Measurements from ENCODE around the gene SLC9A9. TPM values are rescaled to one million over a fixed set of nuclear protein-coding genes. Genes with fewer than 3 reads are reported as not detected.
A peak's percentile ranks its signal among the peaks of the same experiment; 100 is the strongest.
"Not testable (repeated sequence)": the region's sequence is repeated elsewhere in the genome, so short reads cannot be mapped to it uniquely, and the experiment has no call there.

The SLC9A9 gene
- 15.1 TPM for total RNA-seq

DNA sequence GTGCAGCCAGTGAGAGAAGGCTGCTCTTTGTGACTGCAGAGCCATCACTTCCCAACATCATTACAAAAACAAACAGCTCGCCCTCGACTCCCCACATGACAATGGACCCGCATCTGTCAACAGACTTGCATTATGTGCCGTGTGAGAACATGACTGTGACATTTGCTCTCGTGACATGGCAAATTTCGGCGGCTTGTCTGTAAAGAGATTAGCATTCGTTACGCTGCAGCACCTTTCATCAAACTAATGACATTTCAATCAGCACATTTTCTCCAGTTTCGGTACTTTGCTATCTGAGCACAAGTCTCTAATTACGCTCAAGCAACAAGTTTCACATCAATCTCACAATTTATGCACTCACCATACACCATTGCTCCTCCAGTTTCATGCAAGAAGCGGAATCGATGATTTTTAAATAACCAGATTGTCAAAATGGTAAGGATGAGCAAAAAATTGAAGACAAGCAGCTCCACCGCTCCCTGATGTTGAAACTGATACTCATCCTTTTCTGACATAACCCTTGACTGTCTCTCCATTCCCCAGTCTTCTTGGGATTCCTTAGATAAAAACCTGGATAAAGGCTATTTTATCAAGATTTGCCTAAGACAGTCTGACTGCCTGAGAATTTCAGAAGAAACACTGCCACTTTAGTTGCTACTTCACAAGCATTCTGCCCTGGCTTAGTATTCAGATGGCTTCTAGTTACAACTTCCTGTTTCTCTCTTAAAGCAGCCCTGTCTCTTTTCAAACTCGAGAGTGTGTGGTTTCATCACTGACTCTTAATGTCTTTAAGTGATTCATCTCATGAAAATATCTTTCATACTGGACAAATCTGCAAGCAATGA is at the start of gene SLC9A9:
SLC9A9 (minus strand) TSS at position 682 of the 845 bp plus-strand sequence; CDS start at position 536, 146 bp downstream.
- peaks cover 31% of the 10 kb centered on the region for H3K4me1 ChIP-seq (ENCODE audit: insufficient read depth, low read length)
- peak within 1 kb of the TSS; percentile 57 for H3K4me3 ChIP-seq (ENCODE audit: low read length)

GRCh38 chr3:143897576-143898295 is 49.5 kb upstream of the SLC9A9 start:
- no peaks in the 10 kb centered on the region for H3K4me1 ChIP-seq (ENCODE audit: insufficient read depth, low read length)
- no peaks in the 10 kb centered on the region for H3K27me3 ChIP-seq (ENCODE audit: insufficient read depth, low read length)
- no peak overlapping the region for H3K4me3 ChIP-seq (ENCODE audit: low read length)
- H3K9me3 ChIP-seq (ENCODE audit: low read depth, low read length) = no peaks in the 10 kb centered on the region

More for the DNA sequence above, at the start of gene SLC9A9:
- no peaks in the 10 kb centered on the region for H3K9me3 ChIP-seq (ENCODE audit: low read depth, low read length)
- H3K27me3 ChIP-seq (ENCODE audit: insufficient read depth, low read length) = no peaks in the 10 kb centered on the region

DNA sequence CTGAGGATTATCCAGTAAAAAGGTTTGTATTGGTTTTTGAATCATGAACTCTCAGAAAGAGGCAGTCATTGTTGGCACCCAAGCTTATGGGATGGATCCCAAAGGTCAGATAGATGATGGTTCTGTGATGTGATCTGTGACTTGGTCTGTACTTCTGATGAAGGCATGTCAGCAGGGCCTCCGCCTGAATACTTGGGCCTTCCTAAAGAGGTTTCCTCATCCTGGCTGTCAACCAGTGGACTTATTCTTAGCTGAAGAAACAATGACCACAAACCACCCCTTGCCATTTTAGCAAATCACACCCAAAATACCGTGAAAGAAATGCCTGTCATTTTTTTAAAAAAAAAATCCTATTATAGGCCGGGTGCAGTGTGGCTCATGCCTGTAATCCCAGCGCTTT is 48.2 kb upstream of the SLC9A9 start:
- Histone ChIP-seq H3K4me1 (ENCODE audit: insufficient read depth, low read length) (no peaks in the 10 kb centered on the region), H3K9me3 (ENCODE audit: low read depth, low read length) (no peaks in the 10 kb centered on the region), H3K4me3 (ENCODE audit: low read length) (no peak overlapping the region), H3K27me3 (ENCODE audit: insufficient read depth, low read length) (no peaks in the 10 kb centered on the region)

GRCh38 chr3:143895805-143896204 is 47.5 kb upstream of the SLC9A9 start:
- no peaks in the 10 kb centered on the region for H3K4me1 ChIP-seq (ENCODE audit: insufficient read depth, low read length)
- H3K27me3 ChIP-seq (ENCODE audit: insufficient read depth, low read length) = no peaks in the 10 kb centered on the region
- no peaks in the 10 kb centered on the region for H3K9me3 ChIP-seq (ENCODE audit: low read depth, low read length)
- no peak overlapping the region for H3K4me3 ChIP-seq (ENCODE audit: low read length)

GRCh38 chr3:143888846-143889245 is 40.6 kb upstream of the SLC9A9 start:
- H3K9me3 ChIP-seq (ENCODE audit: low read depth, low read length) = no peaks in the 10 kb centered on the region

GRCh38 chr3:143888166-143888565 is 39.9 kb upstream of the SLC9A9 start:
- H3K9me3 ChIP-seq (ENCODE audit: low read depth, low read length) = no peaks in the 10 kb centered on the region
- H3K27me3 ChIP-seq (ENCODE audit: insufficient read depth, low read length) = no peaks in the 10 kb centered on the region
- no peak overlapping the region for H3K4me3 ChIP-seq (ENCODE audit: low read length)
- no peaks in the 10 kb centered on the region for H3K4me1 ChIP-seq (ENCODE audit: insufficient read depth, low read length)

More at GRCh38 chr3:143888846-143889245, 40.6 kb upstream of the SLC9A9 start:
- Histone ChIP-seq H3K27me3 (ENCODE audit: insufficient read depth, low read length) (no peaks in the 10 kb centered on the region), H3K4me1 (ENCODE audit: insufficient read depth, low read length) (no peaks in the 10 kb centered on the region), H3K4me3 (ENCODE audit: low read length) (no peak overlapping the region)

DNA sequence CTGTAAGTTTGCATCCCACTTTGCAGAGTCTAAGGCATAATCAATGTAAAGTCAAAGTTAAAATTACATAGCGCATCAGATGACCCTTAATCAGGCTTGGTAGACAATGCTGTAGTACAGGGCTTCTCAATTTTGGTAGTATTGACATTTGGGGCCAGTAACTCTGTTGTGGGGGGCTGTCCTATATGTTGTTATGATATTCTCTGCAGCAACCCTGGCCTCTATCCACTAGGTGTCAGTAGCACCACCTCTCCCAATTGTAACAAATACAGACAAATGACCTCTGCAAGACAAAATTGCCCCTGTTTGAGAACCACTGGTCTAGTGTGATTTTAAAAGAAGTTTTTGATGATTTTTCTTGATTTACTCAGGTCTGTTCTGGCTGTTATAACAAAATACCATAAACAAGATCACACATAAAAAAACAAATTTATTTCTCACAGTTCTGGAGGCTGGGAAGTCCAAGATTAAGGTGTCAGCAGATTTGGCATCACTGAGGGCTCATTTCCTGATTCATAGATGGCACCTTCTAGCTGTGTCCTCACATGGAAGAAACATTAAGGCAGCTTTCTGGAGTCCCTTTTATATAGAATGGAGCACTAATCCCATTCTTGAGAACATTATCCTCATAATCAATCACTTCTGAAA is 37.6 kb upstream of the SLC9A9 start:
- Histone ChIP-seq H3K9me3 (ENCODE audit: low read depth, low read length) (no peaks in the 10 kb centered on the region), H3K27me3 (ENCODE audit: insufficient read depth, low read length) (no peaks in the 10 kb centered on the region), H3K4me3 (ENCODE audit: low read length) (no peak overlapping the region), H3K4me1 (ENCODE audit: insufficient read depth, low read length) (peaks cover 5% of the 10 kb centered on the region)

DNA sequence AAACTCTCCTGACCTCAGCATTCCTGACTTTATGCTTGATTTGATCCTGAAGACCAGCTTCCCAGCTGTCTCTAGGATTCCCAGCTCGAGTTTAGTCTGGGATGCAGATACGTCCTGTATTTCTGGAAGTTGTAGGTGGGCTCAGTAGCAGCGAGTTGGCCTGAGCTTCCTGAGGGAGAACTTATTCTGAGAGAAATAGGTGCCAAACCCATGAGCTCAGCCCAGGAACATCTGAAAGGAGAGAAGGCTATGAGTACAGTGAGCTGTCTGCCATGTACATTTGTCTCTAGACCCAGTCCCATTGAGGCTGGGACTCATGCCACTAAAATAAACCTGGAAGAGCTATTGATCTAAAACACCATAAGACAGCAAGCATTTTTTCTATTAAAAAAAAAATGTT is 36.6 kb upstream of the SLC9A9 start:
- Histone ChIP-seq H3K27me3 (ENCODE audit: insufficient read depth, low read length) (no peaks in the 10 kb centered on the region), H3K9me3 (ENCODE audit: low read depth, low read length) (no peaks in the 10 kb centered on the region), H3K4me3 (ENCODE audit: low read length) (no peak overlapping the region), H3K4me1 (ENCODE audit: insufficient read depth, low read length) (peaks cover 7% of the 10 kb centered on the region)

- H3K4me3 ChIP-seq (ENCODE audit: low read length) = no peak overlapping the region
- H3K9me3 ChIP-seq (ENCODE audit: low read depth, low read length) = no peaks in the 10 kb centered on the region
- H3K4me1 ChIP-seq (ENCODE audit: insufficient read depth, low read length) = peaks cover 7% of the 10 kb centered on the region
- H3K27me3 ChIP-seq (ENCODE audit: insufficient read depth, low read length) = no peaks in the 10 kb centered on the region
These were observed 34.9 kb upstream of the SLC9A9 start for GRCh38 chr3:143883151-143883550.

DNA sequence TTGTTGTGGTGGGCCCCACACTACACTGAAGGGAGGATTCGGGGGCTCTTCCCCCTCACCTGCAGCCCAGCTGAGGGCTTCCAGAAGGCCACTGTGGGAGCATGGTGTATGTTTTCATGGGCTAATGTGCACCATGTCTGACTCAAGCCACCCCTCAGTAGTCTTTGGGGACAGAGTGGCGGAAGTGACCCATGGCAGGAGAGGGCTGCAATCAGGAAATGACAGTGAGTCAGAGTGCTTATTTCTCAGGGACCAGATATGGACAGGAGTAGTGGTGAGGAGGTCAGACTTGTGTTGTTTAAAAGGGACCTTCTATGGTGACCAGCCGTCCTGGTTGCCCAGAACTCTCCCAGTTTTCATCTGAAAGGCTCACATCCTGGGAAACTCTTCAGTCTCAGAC is 32.8 kb upstream of the SLC9A9 start:
- Histone ChIP-seq H3K9me3 (ENCODE audit: low read depth, low read length) (no peaks in the 10 kb centered on the region), H3K4me1 (ENCODE audit: insufficient read depth, low read length) (peaks cover 7% of the 10 kb centered on the region)

GRCh38 chr3:143875546-143875945 is 27.3 kb upstream of the SLC9A9 start:
- Histone ChIP-seq H3K4me3 (ENCODE audit: low read length) (no peak overlapping the region), H3K27me3 (ENCODE audit: insufficient read depth, low read length) (no peaks in the 10 kb centered on the region), H3K9me3 (ENCODE audit: low read depth, low read length) (no peaks in the 10 kb centered on the region), H3K4me1 (ENCODE audit: insufficient read depth, low read length) (no peaks in the 10 kb centered on the region)

More for the DNA sequence above, 32.8 kb upstream of the SLC9A9 start:
- Histone ChIP-seq H3K4me3 (ENCODE audit: low read length) (no peak overlapping the region), H3K27me3 (ENCODE audit: insufficient read depth, low read length) (no peaks in the 10 kb centered on the region)

DNA sequence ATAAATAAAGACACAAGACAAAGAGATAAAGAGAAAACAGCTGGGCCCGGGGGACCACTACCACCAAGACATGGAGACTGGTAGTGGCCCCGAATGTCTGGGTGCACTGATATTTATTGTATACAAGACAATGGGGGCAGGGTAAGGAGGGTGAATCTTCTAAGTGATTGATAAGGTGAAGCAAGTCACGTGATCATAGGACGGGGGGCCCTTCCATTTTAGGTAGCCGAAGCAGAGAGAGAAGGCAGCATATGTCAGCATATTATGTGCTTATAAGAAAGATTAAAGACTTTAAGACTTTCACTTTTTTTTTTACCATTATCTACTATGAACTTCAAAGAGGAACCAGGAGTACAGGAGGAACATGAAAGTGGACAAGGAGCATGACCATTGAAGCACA is 25.3 kb upstream of the SLC9A9 start:
- H3K4me1 ChIP-seq (ENCODE audit: insufficient read depth, low read length); H3K27me3 ChIP-seq (ENCODE audit: insufficient read depth, low read length); H3K9me3 ChIP-seq (ENCODE audit: low read depth, low read length); H3K4me3 ChIP-seq (ENCODE audit: low read length): not testable (repeated sequence)

GRCh38 chr3:143865302-143865701 is 17.0 kb upstream of the SLC9A9 start:
- H3K9me3 ChIP-seq (ENCODE audit: low read depth, low read length) = no peaks in the 10 kb centered on the region
- no peaks in the 10 kb centered on the region for H3K4me1 ChIP-seq (ENCODE audit: insufficient read depth, low read length)
- H3K27me3 ChIP-seq (ENCODE audit: insufficient read depth, low read length) = peaks cover 4% of the 10 kb centered on the region
- H3K4me3 ChIP-seq (ENCODE audit: low read length) = no peak overlapping the region

GRCh38 chr3:143859465-143860203 is 11.4 kb upstream of the SLC9A9 start:
- Histone ChIP-seq H3K9me3 (ENCODE audit: low read depth, low read length) (no peaks in the 10 kb centered on the region), H3K4me1 (ENCODE audit: insufficient read depth, low read length) (no peaks in the 10 kb centered on the region), H3K27me3 (ENCODE audit: insufficient read depth, low read length) (peaks cover 4% of the 10 kb centered on the region)

More at GRCh38 chr3:143859465-143860203, 11.4 kb upstream of the SLC9A9 start:
- no peak overlapping the region for H3K4me3 ChIP-seq (ENCODE audit: low read length)
